ENCODE measurements around the gene RPS6KA1.

DNA sequence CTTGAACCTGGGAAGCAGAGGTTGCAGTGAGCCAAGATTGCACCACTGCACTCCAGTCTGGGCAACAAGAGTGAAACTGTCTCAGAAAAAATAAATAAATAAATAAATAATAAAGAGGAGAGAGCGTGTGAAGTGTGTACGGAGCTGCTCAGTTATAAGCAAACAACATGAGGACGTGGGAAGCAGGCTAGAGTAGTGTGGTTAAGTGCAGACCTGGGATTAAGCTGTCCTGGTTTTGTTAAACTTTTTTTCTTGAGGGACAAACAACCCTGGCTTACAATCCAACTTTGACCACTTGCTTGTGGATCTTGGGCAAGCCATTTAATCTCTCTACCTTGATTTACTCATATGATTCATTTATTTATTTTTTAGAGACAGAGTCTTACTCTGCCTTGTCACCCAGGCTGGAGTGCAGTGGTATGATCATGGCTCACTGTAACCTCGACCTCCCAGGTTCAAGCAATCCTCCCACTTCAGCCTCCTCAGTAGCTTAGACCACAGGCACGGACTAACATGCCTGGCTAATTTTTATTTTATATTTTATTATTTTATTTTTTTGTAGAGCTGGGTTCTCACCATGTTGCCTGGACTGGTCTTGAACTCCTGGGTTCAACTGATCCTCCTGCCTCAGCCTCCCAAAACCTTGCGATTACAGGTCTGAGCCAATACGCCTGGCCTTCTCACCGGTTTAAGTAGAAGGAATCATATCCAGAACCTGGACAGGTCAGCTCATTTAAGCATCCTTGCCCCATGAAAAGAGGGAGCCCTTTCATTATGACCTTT, 52.7 kb downstream of the RPS6KA1 start:
- TF ChIP-seq, protein P1, sequence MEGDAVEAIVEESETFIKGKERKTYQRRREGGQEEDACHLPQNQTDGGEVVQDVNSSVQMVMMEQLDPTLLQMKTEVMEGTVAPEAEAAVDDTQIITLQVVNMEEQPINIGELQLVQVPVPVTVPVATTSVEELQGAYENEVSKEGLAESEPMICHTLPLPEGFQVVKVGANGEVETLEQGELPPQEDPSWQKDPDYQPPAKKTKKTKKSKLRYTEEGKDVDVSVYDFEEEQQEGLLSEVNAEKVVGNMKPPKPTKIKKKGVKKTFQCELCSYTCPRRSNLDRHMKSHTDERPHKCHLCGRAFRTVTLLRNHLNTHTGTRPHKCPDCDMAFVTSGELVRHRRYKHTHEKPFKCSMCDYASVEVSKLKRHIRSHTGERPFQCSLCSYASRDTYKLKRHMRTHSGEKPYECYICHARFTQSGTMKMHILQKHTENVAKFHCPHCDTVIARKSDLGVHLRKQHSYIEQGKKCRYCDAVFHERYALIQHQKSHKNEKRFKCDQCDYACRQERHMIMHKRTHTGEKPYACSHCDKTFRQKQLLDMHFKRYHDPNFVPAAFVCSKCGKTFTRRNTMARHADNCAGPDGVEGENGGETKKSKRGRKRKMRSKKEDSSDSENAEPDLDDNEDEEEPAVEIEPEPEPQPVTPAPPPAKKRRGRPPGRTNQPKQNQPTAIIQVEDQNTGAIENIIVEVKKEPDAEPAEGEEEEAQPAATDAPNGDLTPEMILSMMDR (IDR thresholded peaks at IDR 0.05), result no peak
- TF ChIP-seq POLR2AphosphoS5 (IDR thresholded peaks at IDR 0.05) (no peak), POLR2A (IDR thresholded peaks at IDR 0.05) (no peak)

Data from upper lobe of left lung (tissue), 4 donors.